ENCODE data around the gene DDX10. TPM values are rescaled to one million over a fixed set of nuclear protein-coding genes. Genes with fewer than 3 reads are reported as not detected.

The DDX10 gene
- total and polyA plus RNA-seq, 2 of the 8 experiments (the other 6 are each of a cell fraction or from before 2014, with no cell fraction given): 49.2 to 52.2 TPM

- no peaks in the 10 kb centered on the region; the same call in 1 of the 2 replicates for H3K79me1 ChIP-seq (ENCODE audit: low read depth, low read length)
- H3K9me3 ChIP-seq (ENCODE audit: insufficient read depth in 2 of 2, low read depth in 1 of 2, low read length in 1 of 2): no peaks in the 10 kb centered on the region
- H4K20me1 ChIP-seq (replicated peaks in 1 of 2; ENCODE audit: control insufficient read depth in 1 of 2, insufficient read depth in 2 of 2, low read length in 2 of 2): peaks cover 0 to 2% of the 10 kb centered on the region in 2 experiments
- H3K18ac ChIP-seq (ENCODE audit: extremely low read depth, low read length): no peak overlapping the region
- no peak overlapping the region for H2BK15ac ChIP-seq (ENCODE audit: low read length)
- H3K14ac ChIP-seq (ENCODE audit: insufficient read length): no peak overlapping the region
- no peak overlapping the region for H4K8ac ChIP-seq (ENCODE audit: extremely low read depth, insufficient read depth, low read length)
- no peaks in the 10 kb centered on the region for H3K23me2 ChIP-seq (ENCODE audit: low read depth, low read length)
- no peak overlapping the region for H3K23ac ChIP-seq (ENCODE audit: insufficient read length)
- DNase-seq (ENCODE audit: low read depth in 1 of 2, low spot score in 2 of 2) (no peak), FAIRE-seq (no peak)
- no peak overlapping the region for H2AFZ ChIP-seq (ENCODE audit: low read length)
- H3K27ac ChIP-seq (ENCODE audit: low read depth, low read length): no peak overlapping the region
- no peak overlapping the region for H3K4ac ChIP-seq (replicated peaks; ENCODE audit: insufficient read length, low read depth, low read length)
- H2BK120ac ChIP-seq (replicated peaks; ENCODE audit: low read depth, low read length): no peak overlapping the region
- H4K91ac ChIP-seq (replicated peaks; ENCODE audit: insufficient read length, low read length): no peak overlapping the region
- H3K36me3 ChIP-seq (ENCODE audit: control insufficient read depth in 2 of 4, insufficient read depth in 4 of 4, low read length in 3 of 4): no peaks in the 10 kb centered on the region
- H3K27me3 ChIP-seq (replicated peaks in 1 of 4; ENCODE audit: control insufficient read depth in 3 of 4, extremely low read depth in 1 of 4, insufficient read depth in 3 of 4, low read length in 3 of 4): no peaks in the 10 kb centered on the region
- no peak overlapping the region for H3K56ac ChIP-seq (replicated peaks; ENCODE audit: insufficient read length, low read depth, low read length)
- H2BK5ac ChIP-seq (ENCODE audit: low read depth, low read length): no peak overlapping the region
- no peak overlapping the region for H2BK12ac ChIP-seq (ENCODE audit: low read depth, low read length)
- no peak overlapping the region for H4K5ac ChIP-seq (ENCODE audit: insufficient read length, low read depth, low read length)
- no peak overlapping the region for H3K9ac ChIP-seq (replicated peaks in 1 of 4; ENCODE audit: extremely low read depth in 1 of 4, low read depth in 3 of 4, low read length in 3 of 4)
- POLR2A ChIA-PET (ENCODE audit: partially characterized antibody): interaction anchor here (1.1 kb wide), 1 partner anchor 90 kb away, joined by 3 read pairs; no protein-coding TSS in a partner anchor
- H3K79me2 ChIP-seq (ENCODE audit: control insufficient read depth in 1 of 2, insufficient read depth in 2 of 2, low read length in 2 of 2): peaks cover 0 to 17% of the 10 kb centered on the region in 2 experiments; a peak in 2 of 4 replicates
- WGBS, 2 experiments (ENCODE audit: extremely low coverage in 1 of 2, insufficient coverage in 1 of 2, insufficient read length in 1 of 2, insufficient replicate concordance in 2 of 2, low coverage in 1 of 2, low lambda C conversion rate in 2 of 2, missing lambda C conversion rate in 1 of 2): 67% methylated on average over 1 of the region's 1 CpG; no CpG with 5 or more reads in 1 of the 2 experiments
- CTCF ChIA-PET (ENCODE audit: partially characterized antibody): no interaction called here
- H2BK20ac ChIP-seq (ENCODE audit: low read length): no peak overlapping the region
- H3K4me1 ChIP-seq (replicated peaks in 1 of 4; ENCODE audit: control insufficient read depth in 3 of 4, insufficient read depth in 4 of 4, low read length in 3 of 4): no peaks in the 10 kb centered on the region
- TF ChIP-seq GABPA (IDR thresholded peaks at IDR 0.05; ENCODE audit: borderline replicate concordance, insufficient read depth, low read length): no peak
- TF ChIP-seq SIX5 (IDR thresholded peaks at IDR 0.05; ENCODE audit: low read depth, low read length): no peak
- TF ChIP-seq NANOG (IDR thresholded peaks at IDR 0.05; ENCODE audit: insufficient read depth, low read depth, low read length, poor library complexity, severe bottlenecking): no peak
- no peak overlapping the region for H3K4me3 ChIP-seq (ENCODE audit: extremely low read depth in 1 of 4, insufficient read depth in 2 of 4, low read depth in 3 of 4, low read length in 4 of 4)
- no peak overlapping the region for H2AK5ac ChIP-seq (ENCODE audit: low read depth, low read length)
- no peak overlapping the region for H3K4me2 ChIP-seq (ENCODE audit: insufficient read depth in 1 of 2, low read depth in 2 of 2, low read length in 2 of 2)
These were observed 138.9 kb downstream of the DDX10 start for GRCh38 chr11:108803776-108804175.

Measured in H1 (cell line).